HG03558 (cell line): ENCODE data around the gene ZNF750.

ENCODE experiments used
- ATAC-seq: cut with Tn5 transposase; IDR thresholded peaks from one replicate; pipeline ENCODE4 v1.9.1; 2021; ENCODE audit warnings: moderate number of reproducible peaks; ENCODE audit not compliant: unreplicated experiment; ENCODE audit errors: extremely low read depth

The ZNF750 gene

DNA sequence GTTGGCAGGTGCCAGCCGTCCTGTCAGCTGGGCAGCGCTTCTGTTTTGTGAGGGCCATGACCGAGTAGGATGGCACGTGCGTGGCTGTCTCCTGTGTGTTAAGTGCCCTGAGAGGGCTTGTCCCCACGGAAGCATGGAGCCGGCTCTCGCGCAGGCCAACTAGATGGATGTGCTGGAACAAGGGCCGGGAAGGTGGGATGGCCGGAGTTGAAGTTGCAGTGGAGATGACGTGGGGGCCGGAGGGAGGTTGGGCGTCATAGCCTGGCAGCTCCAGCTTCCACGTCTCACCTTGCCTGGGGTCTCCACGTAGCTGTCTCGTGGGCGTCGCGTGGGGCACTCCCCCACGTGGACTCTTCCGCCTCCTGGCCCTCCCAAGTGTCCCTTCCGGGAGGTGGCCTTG lies 60.3 kb downstream of the ZNF750 start:
- no peak for ATAC-seq
